Mesodermal cell (in vitro differentiated cells): Measurements from ENCODE around the gene ERVV-1.
"Not testable (repeated sequence)": the region's sequence is repeated elsewhere in the genome, so short reads cannot be mapped to it uniquely, and the experiment has no call there.

Experiments used
- H3K27ac ChIP-seq: 2 replicates; pipeline ENCODE4 v1.7.0; 2013; ENCODE audit warnings: mild to moderate bottlenecking, low read depth, low read length, moderate library complexity; ENCODE audit not compliant: severe bottlenecking
- H3K36me3 ChIP-seq: 2 replicates; pipeline ENCODE4 v1.7.1; 2013; ENCODE audit warnings: mild to moderate bottlenecking, low read length, moderate library complexity; ENCODE audit not compliant: control insufficient read depth, insufficient read depth
- H3K4me1 ChIP-seq: one replicate; pipeline ENCODE4 v1.7.1; 2013; ENCODE audit warnings: mild to moderate bottlenecking, low read length; ENCODE audit not compliant: insufficient read depth, control insufficient read depth, poor library complexity, severe bottlenecking
- H3K4me3 ChIP-seq: 2 replicates; pipeline ENCODE4 v1.7.0; 2013; ENCODE audit warnings: low read length, control low read depth, mild to moderate bottlenecking; ENCODE audit not compliant: insufficient read depth, poor library complexity, severe bottlenecking; ENCODE audit errors: extremely low read depth
- H3K9me3 ChIP-seq: 2 replicates; pipeline ENCODE4 v1.7.1; 2013; ENCODE audit warnings: mild to moderate bottlenecking, low read length, moderate library complexity; ENCODE audit not compliant: control insufficient read depth
- WGBS, 2 experiments: methylation state at CpG; one replicate each; pipeline ENCODE4 v1.1.5; 2013; ENCODE audit warnings: missing lambda C conversion rate in 2 of 2; ENCODE audit not compliant: insufficient coverage in 2 of 2; 5-methylcytosine and 5-hydroxymethylcytosine counted together

ERVV-1 gene

DNA sequence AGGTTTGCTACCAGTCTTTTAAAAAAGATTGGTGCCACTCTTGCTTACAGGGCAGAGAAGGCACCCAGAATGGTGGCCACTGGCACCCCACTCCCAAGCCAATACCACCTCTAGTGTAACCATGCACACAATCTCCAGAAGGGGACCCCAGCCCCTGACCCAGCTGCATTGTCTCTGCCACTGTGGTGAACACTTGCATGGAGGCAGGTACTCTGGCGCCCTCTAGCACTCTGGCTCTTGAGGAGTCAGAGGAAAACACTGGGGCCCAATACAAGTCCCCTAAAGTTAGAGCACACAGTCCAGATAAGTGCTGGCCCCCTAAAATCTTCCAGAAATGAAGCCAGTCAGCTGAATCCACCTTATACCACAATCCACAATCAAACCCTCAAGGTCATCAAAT, 6.0 kb downstream of the ERVV-1 start:
- 8 to 17% methylated on average over 1 of the region's 1 CpG for WGBS, 2 experiments
- Histone ChIP-seq H3K9me3 (peaks cover 13% of the 10 kb centered on the region), H3K4me3 (no peak overlapping the region), H3K27ac (no peak overlapping the region), H3K36me3 (no peaks in the 10 kb centered on the region), H3K4me1 (peaks cover 3% of the 10 kb centered on the region)

- not testable (repeated sequence) for H3K4me3 ChIP-seq, H3K36me3 ChIP-seq, H3K4me1 ChIP-seq, H3K9me3 ChIP-seq
- 28 to 71% methylated on average over 1 to 2 of the region's 7 CpGs for WGBS, 2 experiments
- H3K27ac ChIP-seq, result peak overlapping the region; percentile 23
Observed at GRCh38 chr19:53028306-53028705, 14.6 kb downstream of the ERVV-1 start.

DNA sequence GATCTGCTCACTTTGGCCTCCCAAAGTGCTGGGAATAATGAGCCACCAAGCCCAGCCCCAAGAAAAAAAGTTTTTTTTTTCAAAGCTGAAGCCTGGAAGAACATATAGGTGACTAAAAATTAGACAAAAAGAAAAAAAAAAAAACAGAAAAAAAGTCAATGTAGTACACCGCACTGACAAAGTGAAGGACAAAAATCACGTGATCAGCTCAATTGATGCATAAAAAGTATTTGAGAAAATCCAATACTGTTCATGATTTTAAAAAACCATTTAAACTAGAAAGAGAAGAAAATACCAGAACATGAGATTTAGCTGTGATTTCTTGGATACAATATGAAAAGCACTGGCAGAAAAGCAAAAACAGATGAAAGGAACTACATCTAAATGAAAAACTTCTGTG, 20.3 kb downstream of the ERVV-1 start:
- Histone ChIP-seq H3K27ac (no peak overlapping the region), H3K4me1 (no peaks in the 10 kb centered on the region), H3K36me3 (no peaks in the 10 kb centered on the region), H3K9me3 (peaks cover 18% of the 10 kb centered on the region), H3K4me3 (no peak overlapping the region)
- WGBS, 2 experiments, result no CpG with 5 or more reads among the region's 2 CpGs

GRCh38 chr19:53034948-53035675, 21.4 kb downstream of the ERVV-1 start:
- Histone ChIP-seq H3K36me3 (no peaks in the 10 kb centered on the region), H3K4me1 (no peaks in the 10 kb centered on the region), H3K4me3 (no peak overlapping the region), H3K27ac (no peak overlapping the region), H3K9me3 (peaks cover 21% of the 10 kb centered on the region)
- 82 to 83% methylated on average over 2 of the region's 4 CpGs for WGBS, 2 experiments

DNA sequence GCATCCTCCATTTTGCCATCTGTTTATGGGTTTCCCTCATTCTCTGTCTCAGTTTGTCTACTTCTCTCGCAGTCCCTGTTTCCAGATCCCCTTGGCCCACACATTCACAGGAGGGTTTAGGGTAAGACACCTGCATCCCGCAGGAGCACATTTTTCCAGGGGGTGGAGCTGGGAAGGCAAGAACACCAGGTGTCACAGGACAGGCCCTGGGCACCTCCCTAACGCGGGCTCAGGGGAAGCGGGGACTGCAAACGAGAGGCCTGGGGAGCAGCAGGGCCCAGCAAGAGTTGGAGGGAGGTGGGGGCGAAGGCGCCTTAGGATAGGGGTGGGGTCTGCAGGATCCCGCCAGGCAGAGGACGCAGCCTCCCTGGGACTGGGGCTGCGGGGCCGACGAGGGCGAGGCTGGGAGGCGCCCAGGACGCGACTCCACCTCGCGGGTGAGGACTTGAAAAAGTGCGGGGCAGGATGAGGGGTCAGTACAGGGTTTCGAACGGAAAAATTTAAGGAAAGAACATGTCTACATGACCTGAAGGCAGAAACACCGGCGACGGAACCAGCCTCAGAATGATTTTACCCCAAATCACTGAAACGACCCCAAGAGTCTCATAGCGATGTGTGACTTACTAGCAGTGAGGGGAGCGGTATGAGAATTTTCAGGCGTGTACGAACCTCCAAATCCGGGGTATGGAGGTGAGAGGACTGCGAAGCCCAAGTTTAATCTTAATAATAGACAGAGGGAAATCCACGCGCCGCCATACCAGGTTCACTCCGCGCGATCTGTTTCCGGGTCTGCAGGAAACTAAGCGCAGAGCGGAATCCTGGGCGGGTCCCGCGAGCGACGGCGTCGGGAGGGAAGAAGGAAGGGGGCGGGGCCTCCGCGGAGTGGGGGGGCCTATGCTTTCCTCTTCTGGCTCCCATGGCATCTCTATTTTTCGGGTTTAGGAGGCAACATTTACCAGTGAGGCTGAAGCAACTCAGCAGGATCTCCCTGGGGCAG, 23.7 kb downstream of the ERVV-1 start:
- WGBS, 2 experiments, result 39 to 52% methylated on average over 38 to 47 of the region's 52 CpGs
- H3K4me1 ChIP-seq, result no peaks in the 10 kb centered on the region
- no peaks in the 10 kb centered on the region for H3K36me3 ChIP-seq
- H3K9me3 ChIP-seq, result peaks cover 21% of the 10 kb centered on the region
- no peak overlapping the region for H3K27ac ChIP-seq
- H3K4me3 ChIP-seq, result peak overlapping the region; percentile 50

GRCh38 chr19:53041366-53041765, 27.6 kb downstream of the ERVV-1 start:
- Histone ChIP-seq H3K9me3 (peaks cover 20% of the 10 kb centered on the region), H3K4me1 (no peaks in the 10 kb centered on the region), H3K27ac (no peak overlapping the region), H3K36me3 (no peaks in the 10 kb centered on the region), H3K4me3 (no peak overlapping the region)
- no CpG with 5 or more reads among the region's 1 CpG for WGBS, 2 experiments

GRCh38 chr19:53045536-53045935, 31.8 kb downstream of the ERVV-1 start:
- WGBS, 2 experiments, result 82 to 89% methylated on average over 16 of the region's 16 CpGs
- Histone ChIP-seq H3K4me1 (no peaks in the 10 kb centered on the region), H3K4me3 (no peak overlapping the region), H3K9me3 (peaks cover 16% of the 10 kb centered on the region), H3K27ac (no peak overlapping the region), H3K36me3 (no peaks in the 10 kb centered on the region)

DNA sequence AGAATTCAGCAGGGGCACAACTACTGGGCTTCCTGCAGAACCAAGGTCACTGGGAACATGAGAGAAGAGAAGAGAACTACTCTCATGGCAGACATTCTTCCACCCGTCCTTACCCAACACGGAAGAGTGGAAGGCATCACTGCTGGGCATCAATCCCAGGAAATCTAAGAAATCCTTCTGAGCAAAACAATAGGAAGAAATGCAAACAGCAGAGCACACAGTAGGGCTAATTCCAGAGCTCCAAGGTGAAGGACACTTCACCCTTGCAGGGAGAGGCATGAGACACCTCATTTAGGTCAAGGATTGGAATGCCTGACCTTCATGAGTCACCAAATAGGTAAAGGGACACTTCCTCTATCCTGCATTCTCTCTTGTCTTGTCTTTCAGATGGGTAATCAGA, 33.7 kb downstream of the ERVV-1 start:
- Histone ChIP-seq H3K27ac (no peak overlapping the region), H3K4me1 (no peaks in the 10 kb centered on the region), H3K9me3 (peaks cover 24% of the 10 kb centered on the region), H3K36me3 (no peaks in the 10 kb centered on the region), H3K4me3 (no peak overlapping the region)
- WGBS, 2 experiments, result 86 to 100% methylated on average over 1 to 2 of the region's 2 CpGs

DNA sequence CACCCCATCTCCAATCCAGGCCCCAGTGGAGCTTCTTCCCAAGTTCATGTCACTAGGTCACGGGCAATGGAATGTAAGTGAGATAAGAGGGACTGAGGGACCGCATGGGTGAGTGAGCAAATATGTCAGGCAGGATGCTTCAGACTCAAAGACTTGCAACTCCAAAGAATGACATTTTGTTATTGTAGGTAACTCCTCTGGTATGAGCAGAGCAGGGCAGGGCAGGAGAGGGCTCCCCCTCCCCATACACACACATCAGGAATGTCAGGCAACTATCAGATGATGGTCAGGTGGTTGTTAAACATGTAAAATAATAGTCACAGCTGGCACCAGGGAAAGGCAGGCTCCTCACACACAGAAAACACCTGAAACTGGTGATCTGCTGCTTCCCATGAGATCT, 41.4 kb downstream of the ERVV-1 start:
- Histone ChIP-seq H3K27ac (no peak overlapping the region), H3K4me3 (no peak overlapping the region), H3K4me1 (no peaks in the 10 kb centered on the region), H3K36me3 (no peaks in the 10 kb centered on the region), H3K9me3 (peaks cover 37% of the 10 kb centered on the region)
- WGBS, 2 experiments, result 50% methylated on average over 2 of the region's 2 CpGs; no CpG with 5 or more reads in 1 of the 2 experiments

- H3K4me3 ChIP-seq, result no peak overlapping the region
- peaks cover 34% of the 10 kb centered on the region for H3K9me3 ChIP-seq
- H3K27ac ChIP-seq, result no peak overlapping the region
- no peaks in the 10 kb centered on the region for H3K36me3 ChIP-seq
- no peaks in the 10 kb centered on the region for H3K4me1 ChIP-seq
- WGBS, 2 experiments, result 47 to 51% methylated on average over 51 to 53 of the region's 59 CpGs
Observed at GRCh38 chr19:53057904-53058580, 44.3 kb downstream of the ERVV-1 start.
